CD4-positive, alpha-beta T cell treated with Interleukin-6 for 4 hours (primary cell): ENCODE measurements around the gene HHIPL1.
"Not testable (repeated sequence)": the region's sequence is repeated elsewhere in the genome, so short reads cannot be mapped to it uniquely, and the experiment has no call there.

Experiments
- DNase-seq: peaks from one replicate; pipeline ENCODE4 v3.0.0-alpha.2; 2020; ENCODE audit warnings: mixed read lengths

Gene HHIPL1

DNA sequence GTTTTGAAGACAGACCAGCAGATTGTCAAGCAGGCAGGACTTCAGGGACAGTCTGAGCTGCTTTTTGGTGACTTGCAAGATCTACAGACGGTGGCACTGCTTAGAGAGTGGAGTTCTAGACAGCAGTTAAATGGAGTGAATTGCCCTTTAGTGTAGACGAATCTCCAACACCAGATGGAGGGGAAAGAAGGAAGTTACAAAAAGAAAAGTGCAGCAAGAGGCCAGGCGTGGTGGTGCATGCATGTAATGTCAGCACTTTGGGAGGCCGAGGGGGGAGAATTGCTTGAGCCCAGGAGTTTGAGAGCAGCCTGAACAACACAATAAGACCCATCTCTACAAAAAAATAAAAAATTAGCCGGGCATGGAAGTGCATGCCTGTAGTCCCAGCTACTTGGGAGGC is 8.4 kb upstream of the HHIPL1 start:
- DNase-seq: no peak

DNA sequence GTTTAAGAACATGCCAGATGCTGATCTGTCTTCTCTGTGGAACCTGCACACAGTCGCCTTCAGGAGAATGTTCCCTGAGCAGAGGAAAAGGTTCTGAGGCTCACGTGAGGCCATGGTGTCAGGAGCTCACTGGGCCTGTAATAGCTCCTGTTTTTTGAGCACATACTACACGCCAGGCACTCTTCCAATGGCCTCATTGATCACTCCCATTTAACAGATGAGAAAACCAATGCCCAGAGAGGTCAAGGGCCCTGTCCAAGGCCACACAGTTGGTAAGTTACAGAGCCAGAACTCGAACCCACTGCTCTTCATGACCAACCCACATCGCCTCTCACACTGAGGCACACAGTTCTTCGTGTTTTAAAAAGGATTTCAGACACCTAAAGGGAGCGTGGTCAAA is 7.3 kb upstream of the HHIPL1 start:
- no peak for DNase-seq

DNA sequence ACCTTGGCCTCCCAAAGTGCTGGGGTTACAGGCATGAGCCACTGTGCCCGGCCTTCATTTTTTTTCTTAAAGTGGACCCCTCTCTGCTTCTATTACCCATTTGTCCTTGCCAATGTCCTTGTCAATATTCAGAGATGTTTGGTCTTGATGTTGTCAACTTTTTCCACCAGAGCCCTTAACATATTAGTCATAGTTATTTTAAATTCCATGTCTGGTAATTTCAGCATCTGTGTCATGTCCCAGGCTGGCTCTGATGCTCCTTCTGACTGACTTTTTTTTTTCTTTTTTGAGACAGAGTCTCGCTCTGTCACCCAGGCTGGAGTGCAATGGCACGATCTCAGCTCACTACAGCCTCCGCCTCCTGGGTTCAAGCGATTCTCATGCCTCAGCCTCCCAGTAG is 2.2 kb upstream of the HHIPL1 start:
- DNase-seq: not testable (repeated sequence)

DNA sequence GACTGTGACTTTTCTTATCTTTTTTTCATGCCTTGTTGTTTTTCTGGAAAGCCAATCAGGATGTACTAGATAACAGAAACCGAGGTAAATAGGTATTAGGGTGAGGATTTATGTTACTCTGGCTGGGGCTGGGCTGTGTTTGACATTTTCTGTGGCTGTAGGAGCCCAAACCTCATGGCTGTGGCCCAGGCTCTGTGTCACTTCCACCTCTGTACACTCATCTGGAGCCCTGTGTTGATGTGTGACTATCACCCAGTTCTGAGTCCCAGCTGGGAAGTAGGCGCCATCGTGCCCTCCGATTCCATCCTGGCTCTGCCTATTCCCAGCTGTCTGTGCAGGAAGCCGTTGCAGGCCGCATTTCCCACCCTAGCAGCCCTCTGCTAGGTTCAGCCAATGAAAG is 1.6 kb upstream of the HHIPL1 start:
- DNase-seq: no peak

DNA sequence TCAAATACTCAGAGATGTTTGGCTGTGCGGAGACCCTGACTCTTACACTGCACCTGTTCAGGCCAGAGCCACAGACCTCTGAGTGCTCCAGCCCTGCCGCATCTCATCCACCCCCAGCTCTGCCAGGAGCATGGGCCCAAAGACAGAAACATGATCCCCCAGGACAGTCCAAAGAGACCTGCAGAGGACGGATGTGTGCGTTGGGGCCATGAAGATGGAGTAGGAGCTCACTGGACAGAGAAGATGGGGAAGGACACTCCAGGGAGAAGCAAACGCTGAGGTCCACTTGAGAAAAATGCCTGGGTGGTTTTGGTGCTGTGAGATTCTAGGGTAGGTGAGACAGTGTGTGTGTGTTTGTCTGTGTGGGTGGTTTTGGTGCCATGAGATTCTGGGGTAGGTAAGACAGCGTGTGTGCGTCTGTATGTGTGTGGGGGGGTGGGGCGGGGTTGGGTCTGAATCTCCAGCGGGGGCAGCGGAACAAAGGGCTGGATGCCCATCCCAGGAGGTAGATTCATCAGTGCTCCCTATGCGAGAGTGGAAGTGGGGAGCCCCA is 818 bp upstream of the HHIPL1 start:
- DNase-seq: no peak

DNA sequence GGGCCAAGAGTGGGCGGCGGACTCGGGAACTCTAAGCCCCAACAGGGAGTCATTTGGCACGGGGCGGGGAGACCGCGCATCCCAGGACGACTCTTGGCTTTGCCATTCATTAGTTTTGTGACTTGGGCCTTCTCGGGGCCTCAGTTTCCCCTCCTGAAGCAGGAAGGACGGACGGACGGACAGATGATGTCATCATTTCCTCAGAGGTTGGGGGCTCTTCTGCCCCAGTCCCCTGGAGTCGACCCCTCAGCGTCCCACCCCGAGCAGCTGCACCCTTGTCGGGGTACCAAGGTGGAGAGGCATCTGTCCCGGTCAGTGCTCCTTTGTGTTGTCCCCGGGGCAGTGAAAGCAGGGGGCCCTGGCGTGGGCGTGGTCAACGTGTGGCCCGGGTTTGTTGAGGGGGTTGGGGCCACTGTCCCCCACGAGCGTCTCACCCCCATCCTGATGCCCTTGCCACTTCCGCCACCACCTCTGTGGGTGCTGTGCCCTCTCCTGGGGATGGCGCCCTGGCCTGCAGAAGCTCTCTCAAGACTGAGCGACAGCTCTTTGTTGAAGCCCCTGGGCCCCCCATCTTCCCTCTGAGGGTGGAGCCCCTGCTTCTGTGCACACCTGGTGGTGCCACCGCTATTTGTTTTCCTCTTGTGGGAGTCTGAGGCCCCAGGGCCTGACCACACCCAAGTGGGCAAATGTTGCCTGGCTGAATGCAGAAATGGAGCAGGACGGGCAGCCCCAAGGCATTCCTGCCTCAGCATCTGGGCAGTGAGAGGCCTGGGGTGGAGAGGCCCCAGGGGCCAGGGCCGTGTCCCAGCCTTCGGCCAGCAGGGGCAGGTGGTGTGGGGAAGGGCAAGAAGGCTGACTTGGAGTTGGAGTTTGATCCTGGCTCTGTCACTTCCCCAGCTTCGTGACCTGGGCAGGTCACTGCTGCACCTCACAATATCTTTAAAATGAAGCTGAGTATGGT is 896 bp downstream of the HHIPL1 start:
- no peak for DNase-seq

DNA sequence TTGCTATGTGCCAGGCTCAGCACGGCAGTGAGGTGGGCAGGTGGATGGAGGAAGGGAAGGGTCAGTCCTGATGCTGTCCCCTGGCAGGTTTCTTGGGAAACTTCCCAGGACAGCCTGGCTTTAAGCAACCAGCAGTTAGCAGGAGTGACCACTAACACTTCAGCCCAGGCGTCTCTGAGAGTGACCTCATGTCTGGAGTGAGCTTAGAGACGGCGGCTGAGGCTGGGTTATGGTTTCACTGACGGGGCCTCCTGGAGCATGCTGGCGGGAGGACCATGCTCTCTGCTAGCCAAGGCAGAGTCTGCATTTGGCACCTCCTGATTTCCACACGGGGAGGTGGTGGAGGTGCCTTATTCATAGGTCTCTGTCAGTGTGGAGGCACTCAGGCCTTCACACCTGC is 2.5 kb downstream of the HHIPL1 start:
- no peak for DNase-seq

DNA sequence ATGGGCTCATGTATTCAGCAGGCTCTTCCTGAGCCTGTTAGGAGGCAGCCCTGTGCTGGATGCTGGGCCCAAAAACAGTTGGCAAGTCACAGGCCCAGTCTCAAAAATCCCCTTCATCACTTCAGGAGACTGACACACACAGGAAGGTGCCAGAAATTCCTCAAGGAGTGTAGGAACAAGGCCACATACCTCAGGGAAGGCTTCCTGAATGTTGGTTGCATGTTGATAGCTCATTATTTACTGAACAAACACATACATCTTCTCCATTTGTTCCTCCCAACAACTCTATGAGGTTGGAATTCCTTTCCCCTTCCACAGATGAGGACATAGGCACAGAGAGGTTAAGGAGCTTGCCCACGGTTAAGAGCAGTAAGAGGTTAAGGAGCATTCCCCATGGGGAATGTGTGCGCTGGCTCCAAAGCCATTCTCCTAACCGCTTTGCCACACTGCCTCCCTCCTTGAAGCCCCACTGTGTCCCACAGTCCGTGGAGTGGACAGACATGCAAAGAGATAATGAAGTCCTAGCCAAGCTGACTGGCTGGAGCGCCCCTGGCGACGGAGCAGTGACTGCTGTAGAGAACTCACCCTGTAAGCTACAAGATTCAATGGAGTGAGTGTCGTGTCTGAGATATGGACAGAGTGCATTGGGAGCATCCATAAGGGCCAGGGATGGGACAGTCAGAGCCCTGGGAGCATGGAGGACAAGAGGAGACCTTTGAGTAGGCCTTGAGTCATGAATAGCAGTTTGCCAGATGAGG is 3.3 kb downstream of the HHIPL1 start:
- DNase-seq: no peak

DNA sequence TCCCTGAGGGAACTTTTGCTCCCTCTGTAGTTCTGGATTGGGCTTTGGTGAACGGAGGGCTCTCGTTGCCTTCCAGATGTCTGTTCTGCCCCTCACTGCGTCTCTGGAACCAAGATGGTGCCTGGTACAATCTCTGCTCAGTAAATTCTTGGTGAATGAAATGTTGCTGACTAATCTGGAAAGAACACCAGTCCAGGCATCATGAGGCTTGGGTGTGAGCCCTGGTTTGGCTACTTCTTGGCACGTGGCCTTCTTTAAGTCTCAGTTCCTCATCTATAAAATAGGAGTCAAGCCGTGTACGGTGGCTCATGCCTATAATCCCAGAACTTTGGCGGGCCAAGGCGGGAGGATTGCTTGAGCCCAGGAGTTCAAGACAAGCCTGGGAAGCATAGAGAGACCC is 4.3 kb downstream of the HHIPL1 start:
- no peak for DNase-seq

DNA sequence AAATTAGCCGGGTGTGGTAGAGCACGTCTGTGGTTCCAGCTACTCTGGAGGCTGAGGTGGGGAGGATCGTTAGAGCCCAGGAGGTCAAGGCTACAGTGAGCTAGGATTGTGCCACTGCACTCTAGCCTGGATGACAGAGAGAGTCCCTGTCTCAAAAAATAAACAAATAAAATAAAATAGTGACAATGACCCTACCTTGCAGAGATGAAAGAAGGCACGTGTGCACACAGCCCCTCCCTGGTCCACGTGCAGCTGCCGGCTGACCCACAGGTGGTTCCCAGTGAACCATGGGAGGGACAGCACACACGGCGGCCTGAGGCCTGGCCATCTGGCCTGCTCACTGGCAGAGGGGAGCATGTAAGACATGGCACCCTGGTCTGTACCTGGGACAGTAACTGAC is 4.7 kb downstream of the HHIPL1 start:
- no peak for DNase-seq

DNA sequence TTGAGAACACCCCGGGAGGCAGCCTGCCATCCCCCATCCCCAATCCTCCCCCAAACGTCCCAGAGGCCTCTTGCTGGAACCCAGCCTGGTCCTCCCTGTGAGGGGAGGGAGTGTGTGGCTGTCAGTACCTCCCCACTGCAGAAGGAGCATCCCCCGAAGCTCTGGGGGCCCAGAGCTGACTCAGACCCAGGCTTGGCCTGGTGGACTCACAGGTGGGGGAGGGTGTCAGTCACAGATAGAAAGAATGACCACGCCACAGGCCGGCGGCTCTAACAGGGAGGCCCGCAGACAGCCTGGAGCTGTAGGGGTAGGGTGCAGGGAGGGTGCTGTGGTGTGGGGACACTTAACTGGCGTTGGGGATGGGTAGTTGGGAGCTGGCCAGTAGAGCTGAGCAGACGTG is 5.3 kb downstream of the HHIPL1 start:
- DNase-seq: no peak

DNA sequence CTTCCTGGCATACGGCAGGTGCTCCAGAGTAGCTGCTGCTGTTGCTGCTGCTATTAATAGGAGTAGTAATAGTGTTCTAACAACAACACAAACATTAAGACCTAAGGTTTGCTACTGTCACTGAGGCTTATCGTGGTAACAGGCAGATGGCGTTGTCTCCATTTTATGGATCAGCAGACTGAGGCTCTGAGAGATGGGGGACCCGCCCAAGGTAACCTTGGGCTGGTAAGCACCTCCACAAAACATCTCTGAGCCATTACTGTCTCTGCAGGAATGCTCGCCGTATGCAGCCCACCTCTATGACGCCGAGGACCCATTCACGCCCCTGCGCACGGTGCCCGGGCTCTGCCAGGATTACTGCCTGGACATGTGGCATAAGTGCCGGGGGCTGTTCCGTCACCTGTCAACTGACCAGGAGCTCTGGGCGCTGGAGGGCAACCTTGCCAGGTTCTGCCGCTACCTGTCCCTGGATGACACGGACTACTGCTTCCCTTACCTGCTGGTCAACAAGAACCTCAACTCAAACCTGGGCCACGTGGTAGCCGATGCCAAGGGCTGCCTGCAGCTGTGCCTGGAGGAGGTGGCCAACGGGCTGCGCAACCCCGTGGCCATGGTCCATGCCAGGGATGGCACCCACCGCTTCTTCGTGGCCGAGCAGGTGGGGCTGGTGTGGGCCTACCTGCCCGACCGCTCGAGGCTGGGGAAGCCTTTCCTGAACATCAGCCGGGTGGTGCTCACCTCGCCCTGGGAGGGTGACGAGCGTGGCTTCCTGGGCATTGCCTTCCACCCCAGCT is 7.2 kb downstream of the HHIPL1 start:
- DNase-seq: no peak

DNA sequence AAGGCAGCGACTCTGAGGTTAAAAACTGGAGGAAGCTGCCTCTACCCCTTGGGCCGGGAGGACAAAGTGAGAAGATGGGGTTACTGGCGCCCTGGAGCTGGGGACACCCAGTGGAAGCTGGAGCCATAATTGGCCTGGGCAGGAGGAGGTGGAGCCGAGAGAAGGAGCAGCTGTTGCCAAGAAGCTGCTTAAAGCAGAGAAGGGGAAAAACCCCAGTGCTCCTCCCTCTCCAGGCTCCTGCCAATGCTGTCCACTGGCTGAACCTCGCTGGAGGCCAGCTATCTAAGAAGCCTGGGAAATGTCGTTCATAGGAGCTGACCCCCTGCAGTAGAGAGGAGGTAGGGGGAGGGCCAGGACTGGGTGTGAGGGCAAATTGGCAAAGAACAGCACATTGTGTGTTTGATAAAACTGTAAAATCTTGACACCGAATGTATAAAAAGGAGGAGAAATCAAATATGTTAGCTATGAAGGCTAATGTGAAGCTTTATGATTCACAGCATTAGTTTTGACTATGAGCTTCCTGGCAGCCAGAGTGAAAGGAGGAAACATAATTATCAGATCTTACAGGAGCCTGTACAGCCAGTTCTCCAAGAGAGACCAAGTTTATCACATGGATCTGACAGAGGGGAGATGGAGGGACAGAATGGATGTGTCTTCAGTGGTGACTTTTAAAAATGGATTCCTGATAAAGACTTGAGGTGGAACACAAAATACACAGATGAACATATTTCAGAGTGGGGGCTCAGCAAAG is 9.5 kb downstream of the HHIPL1 start:
- DNase-seq: no peak

DNA sequence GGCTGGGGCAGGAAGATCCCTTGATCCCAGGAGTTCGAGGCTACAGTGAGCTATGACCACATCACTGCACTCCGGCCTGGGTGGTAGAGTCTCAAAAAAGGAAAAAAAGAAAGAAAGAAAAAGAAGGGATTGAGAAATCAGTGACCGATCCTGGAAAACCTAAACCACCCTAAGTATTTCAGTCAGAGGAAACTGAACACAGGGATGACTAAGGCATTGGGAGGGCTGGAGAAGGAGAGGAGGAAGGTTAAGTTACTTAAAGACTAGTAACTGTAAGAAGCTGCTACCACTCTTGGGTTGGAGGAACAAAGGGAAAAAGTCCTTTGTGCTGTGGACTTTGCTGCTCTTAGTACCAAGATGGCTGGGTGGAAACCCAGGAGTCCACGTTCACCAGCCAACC is 10.6 kb downstream of the HHIPL1 start:
- no peak for DNase-seq

DNA sequence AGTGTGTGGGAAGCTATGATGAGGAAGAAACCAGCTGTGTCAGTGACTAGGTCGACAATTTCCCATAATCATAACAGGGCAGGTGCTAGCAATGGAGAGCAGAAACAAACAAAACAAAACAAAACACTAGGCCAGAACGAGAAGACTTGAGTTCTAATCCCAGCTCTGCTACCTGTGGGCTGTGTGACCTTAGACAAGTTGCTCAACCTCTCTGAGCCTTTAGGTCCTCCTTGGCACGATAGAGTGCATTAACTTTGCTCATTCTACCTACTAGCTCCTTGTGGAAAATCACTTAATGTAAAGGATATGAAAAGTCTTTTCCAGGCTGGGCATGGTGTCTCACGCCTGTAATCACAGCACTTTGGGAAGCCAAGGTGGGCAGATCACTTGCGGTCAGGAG is 11.2 kb downstream of the HHIPL1 start:
- DNase-seq: no peak

DNA sequence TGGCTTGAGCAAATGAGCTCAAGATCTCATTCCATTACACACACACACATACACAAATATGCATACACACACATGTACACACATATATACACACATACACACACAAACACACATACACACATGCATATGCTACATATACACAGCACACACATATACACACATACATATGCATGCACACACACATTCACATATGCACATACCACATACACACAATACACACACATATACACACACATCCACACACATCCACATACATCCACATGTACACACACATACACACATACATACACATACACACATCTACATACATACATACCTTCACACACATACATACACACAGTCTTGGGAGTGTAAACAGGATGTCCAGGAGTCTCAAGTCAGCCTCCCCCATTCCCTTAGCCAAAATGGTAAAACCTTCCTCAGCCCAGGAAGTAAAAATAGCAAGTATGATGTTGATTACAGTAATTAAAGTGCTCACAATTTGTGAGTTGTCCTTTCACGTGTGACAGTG is 12.8 kb downstream of the HHIPL1 start:
- no peak for DNase-seq

DNA sequence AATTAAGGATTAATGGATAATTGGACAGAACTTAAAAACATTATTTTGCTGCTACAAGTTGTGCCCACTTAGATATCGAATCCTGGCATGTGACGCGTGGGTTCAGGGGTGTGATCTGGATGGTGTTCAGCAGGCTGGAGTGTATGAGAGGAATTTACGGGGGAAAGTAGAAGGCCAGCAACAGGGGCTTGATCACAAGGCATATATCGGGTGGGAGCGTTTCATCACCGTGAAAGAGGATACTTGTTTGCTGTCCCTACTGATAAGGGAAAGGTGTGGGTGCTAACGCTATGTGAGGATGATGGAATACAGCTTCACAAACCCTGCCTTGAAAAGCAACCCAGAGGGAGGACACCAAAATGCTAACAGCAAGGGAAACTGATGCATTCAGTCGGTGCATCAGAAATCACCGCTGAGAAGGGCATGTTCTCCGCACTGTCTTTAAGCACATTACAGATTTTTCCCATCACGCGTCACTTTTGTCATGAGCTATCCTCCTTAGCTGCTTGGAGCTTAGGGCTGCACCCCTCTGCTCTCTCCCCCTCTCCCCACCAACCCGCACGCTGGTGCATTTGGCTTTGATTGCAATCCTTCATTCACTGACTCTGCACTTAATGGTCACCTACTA is 13.4 kb downstream of the HHIPL1 start:
- no peak for DNase-seq

DNA sequence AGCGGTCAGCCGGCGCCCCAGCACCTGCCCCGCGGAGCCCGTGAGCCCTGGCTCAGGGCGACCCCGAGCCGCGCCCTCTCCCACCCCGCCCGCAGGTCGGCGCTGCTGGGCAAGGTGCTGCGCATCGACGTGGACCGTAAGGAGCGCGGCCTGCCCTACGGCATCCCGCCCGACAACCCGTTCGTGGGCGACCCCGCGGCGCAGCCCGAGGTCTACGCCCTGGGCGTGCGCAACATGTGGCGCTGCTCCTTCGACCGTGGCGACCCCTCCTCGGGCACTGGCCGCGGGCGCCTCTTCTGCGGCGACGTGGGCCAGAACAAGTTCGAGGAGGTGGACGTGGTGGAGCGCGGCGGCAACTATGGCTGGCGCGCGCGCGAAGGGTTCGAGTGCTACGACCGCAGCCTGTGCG is 14.4 kb downstream of the HHIPL1 start:
- DNase-seq: no peak

DNA sequence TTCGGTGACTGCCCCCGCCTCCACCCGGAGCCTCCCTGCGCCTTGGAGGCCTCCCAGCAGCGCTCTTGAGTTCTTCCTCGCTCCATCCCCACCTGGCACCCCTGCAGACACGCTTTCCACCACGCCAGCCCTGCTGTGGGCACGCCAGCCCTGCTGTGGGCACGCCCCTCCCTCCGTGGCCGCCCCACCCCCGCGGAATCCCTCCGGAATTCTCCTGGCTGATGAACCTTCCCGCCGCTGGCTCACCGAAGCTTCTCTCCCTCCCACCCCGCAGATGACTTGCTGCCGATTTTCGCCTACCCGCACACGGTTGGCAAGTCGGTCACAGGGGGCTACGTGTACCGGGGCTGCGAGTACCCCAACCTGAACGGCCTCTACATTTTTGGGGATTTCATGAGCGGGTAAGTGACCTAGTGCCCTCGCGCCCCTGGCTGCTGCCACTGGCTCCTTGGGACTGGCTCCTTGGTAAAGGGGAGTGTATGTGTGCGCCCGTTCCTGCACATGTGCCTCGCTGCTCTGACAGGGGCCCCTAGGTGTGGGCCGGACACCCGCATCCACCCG is 15.2 kb downstream of the HHIPL1 start:
- no peak for DNase-seq

DNA sequence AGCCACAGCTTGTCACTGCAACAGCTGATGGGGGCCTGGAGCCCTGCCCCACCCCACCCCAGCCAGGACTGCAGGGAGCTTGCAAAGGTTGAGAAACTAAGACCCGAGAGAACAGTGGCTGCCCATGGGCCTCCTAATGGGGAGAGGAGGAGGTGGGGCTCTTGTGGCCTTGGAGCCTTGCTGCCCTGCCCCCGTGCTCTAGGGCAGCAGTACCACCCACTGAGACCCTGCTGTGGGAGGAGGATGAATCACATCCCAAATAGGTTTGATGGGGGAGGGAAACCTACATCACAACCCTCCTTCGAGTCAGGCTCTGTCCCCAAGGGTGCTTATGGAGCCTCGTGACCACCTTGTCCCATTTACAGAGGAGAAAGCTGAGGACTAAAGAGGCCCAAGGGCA is 15.9 kb downstream of the HHIPL1 start:
- no peak for DNase-seq

DNA sequence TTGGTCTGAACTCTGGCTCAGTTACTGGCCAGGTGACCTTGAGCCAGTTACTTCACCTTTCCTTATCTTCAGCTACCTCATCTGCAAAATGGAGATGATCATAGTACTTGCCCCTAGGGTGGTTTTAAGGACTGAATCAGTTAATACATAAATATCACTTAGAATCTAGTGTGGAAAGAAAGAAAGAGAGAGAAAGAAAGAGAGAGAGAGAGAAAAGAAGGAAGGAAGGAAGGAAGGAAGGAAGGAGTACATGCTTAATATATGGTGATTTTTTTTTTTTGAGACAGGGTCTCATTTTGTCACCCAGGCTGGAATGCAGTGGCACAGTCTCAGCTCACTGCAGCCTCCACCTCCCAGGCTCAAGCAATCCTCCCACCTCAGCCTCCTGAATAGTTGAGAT is 16.3 kb downstream of the HHIPL1 start:
- not testable (repeated sequence) for DNase-seq
